ENCODE data around the gene RPS5.
"Not testable (repeated sequence)": the region's sequence is repeated elsewhere in the genome, so short reads cannot be mapped to it uniquely, and the experiment has no call there.

RPS5 gene

GRCh38 chr19:58386576-58387337, at the start of gene RPS5:
RPS5 (plus strand) TSS chr19:58387269; CDS start chr19:58388138, 869 bp downstream.
- DNase-seq = peak; percentile 98

GRCh38 chr19:58338336-58338735, 48.7 kb upstream of the RPS5 start:
- no peak for DNase-seq

DNA sequence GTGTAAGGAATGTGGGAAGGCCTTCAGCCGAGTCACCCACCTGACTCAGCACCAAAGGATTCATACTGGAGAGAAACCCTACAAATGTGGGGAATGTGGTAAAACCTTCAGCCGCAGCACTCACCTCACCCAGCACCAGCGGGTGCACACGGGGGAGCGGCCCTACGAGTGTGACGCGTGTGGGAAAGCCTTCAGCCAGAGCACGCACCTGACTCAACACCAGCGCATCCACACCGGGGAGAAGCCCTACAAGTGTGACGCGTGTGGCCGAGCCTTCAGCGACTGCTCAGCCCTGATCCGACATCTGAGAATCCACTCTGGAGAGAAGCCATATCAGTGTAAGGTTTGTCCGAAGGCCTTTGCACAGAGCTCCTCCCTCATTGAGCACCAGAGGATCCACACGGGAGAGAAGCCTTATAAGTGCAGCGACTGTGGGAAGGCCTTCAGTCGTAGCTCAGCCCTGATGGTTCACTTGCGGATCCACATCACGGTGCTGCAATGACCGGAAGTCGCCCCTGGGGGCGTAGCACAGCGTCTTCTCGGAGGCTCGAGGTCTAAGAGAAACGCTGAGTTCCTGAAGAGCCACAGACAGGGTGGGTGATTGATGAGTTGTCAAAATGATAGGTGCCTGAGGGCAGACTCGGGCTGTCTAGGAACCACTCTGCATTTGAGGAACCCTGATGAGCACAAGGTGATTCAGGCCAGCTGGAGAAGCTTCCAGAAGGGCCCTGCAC, 48.1 kb upstream of the RPS5 start:
- DNase-seq = no peak

GRCh38 chr19:58345558-58345957, 41.5 kb upstream of the RPS5 start:
- no peak for DNase-seq

DNA sequence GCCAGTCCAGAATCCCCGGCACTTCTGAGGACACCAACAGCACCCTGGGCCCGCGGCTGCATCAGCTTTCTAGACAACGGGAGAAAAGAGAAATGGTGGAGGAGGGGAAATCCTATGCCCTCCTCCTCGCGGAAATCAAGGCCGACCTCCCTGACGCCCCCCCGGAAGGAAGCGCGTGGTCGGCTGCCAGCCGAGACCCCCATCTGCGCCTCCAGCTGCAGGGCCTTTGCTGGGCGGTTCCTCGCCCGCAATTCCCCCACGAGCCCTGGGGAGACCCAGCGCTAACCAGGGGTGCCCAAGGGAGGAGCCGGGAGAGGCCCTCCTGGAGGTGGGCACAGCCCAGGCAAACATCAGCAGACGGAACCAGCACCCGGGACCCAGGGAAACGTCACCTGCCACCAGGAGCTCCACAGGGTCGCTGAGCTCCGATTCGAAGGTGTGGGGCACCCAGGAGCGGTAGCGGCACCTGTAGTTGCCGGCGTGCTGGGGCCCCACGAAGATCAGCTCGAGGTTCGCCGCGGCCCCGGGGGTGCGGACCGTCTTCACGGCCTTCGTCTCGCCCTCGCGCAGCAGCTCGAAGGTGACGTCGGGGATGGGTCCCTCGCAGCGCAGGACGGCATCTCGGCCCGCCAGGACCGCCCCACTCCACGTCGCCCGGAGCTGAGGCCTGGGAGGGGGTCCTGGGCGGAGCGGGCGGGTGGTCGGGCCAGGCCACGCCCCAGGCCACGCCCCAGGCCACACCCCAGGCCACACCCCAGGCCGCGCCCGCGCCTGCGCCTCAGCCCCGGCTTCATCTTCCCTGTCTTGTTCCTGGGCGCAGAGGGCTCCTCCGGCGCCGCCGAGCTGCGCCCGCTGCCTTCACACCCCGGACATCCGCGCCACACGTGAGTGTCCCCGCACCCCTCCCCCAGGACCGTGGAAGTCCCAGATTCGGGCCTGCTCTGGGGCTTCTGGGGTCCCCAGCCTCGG, 39.8 kb upstream of the RPS5 start:
- peak; percentile 89 for DNase-seq

DNA sequence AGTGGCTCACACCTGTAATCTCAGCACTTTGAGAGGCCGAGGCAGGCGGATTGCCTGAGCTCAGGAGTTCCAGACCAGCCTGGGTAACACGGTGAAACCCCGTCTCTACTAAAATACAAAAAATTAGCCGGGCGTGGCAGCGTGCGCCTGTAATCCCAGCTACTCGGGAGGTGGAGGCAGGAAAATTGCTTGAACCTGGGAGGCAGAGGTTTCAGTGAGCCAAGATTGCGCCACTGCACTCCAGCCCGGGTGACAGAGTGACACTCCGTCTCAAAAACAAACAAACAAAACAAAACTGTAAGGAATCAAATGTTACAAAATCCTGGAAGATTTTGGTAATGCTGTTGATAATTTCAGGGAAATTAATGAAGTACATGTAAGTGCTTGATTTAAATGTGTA, 39.0 kb upstream of the RPS5 start:
- not testable (repeated sequence) for DNase-seq

- DNase-seq = no peak
Observed at GRCh38 chr19:58349590-58349989, 37.5 kb upstream of the RPS5 start.

DNA sequence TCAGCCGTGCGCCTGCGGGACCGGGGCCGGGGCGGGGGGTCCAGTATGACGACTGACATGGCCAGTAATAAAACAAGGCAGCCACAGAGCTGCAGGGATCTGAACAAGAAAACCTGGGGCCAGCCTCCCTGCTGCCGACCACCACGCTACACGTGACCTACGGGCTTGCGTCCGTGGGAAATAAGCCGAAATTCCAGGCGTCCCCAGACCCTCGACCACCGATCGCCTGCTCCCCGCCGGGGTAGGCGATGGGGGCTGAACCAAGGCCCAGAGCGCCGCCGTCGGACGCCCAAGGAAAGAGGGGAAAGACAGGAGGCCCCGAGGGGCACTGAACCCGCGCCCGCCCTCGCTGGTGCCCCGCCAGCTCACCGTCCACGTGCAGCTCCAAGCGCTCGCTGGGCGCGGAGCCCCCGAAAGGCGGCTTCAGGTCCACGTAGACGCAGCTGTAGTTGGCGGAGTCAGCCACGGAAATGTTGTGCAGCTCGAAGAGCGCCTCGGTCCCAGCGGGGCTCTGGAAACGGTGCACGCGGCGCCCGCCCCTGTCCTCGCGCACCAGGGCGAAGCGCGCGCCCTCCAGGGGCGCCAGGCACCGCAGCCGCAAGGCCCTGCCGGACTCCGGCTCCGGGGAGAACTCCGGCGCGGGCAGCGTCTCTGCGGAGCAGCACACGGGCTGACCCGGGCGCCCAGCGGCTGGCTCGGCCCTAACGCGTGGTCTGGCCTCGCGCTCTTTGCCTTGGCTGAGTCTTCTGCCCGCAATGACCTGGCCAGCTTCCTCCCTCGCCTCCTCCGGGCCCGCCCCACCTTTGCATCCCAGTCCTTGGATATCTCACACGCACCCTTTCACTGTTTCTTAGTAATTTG, 36.8 kb upstream of the RPS5 start:
- DNase-seq = no peak

DNA sequence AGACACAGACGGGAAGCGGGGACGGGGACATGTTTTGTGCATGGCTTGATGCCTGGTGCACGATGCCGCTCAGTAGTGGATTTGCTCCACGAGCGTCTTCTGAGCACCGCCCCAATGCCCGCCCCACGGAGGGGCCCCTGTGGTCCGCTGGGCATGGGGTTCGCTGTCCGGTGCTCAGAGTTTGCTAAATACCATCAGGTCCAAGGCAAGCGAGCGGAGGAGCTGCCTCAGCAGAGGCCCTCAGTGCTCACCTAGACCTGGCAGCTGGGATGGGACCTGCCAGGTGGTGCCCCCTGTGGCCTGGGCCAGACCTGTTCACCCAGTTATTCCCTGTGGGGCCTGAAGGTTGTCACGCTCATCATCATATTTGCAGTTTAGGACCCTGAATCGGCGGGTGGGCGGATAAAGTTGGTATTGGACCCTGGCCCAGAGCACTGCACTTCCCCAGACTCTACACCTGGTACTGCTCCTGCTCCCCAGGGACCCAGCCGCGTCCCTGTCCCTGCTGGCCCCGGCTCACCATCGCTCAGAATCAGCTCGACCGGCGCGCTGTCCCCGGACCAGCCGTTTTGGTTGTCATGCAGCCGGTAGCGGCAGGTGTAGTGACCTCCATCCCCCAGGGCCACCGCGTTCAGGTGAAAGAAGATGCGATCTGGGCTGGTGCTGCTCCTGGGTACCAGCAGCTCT, 36.1 kb upstream of the RPS5 start:
- no peak for DNase-seq

GRCh38 chr19:58351558-58351878, 35.6 kb upstream of the RPS5 start:
- DNase-seq = no peak

- no peak for DNase-seq
Observed at GRCh38 chr19:58351990-58352755, 34.9 kb upstream of the RPS5 start.

DNA sequence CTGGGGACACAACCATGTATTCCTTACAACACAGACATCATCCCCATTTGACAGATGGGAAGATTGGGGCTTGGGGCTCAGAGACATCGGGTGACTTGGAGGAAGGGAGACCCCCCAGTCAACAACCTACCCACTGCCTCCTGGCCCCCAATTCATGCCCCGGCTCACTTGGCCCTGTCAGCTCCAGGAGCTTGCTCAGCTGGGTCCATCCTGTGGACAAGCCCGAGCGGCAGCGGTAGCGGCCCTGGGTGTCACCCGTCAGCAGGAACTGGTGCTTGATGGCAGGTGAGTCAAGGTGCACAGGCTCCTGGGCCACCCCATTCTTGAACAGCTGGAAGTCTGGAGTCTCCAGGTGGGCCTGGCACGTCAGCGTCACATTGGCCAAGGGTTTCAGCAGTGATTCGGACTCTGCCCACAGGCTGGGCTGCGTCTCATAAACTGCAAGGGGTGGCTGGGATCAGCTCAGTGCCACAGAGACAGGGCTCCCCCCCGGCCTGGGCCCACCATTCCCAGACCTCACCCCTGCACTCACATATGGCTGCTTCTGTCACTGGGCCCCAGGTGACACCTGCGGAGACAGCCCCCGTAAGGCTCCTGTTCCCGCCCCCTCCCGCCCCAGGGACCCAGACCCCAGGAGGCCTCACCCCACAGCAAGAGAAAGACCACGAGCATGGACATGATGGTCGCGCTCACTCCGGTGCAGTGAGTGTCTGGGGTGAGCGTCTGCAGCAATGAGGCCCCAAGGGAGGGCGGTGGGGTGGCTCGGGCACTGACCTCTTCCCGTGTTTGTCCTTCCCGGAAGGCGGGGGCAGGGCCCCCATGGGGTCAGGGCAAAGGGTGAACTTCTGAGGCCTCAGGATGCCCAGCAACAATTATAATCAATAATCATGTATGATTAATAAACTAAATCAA, 34.1 kb upstream of the RPS5 start, which contains the start of gene A1BG:
TSS of gene A1BG (minus strand) at position 733 of the 912 bp plus-strand sequence. CDS start at position 678, 55 bp downstream.
- no peak for DNase-seq

- no peak for DNase-seq
Observed at GRCh38 chr19:58353717-58354477, 33.2 kb upstream of the RPS5 start.

- no peak for DNase-seq
Observed at GRCh38 chr19:58354478-58355030, 32.5 kb upstream of the RPS5 start.

DNA sequence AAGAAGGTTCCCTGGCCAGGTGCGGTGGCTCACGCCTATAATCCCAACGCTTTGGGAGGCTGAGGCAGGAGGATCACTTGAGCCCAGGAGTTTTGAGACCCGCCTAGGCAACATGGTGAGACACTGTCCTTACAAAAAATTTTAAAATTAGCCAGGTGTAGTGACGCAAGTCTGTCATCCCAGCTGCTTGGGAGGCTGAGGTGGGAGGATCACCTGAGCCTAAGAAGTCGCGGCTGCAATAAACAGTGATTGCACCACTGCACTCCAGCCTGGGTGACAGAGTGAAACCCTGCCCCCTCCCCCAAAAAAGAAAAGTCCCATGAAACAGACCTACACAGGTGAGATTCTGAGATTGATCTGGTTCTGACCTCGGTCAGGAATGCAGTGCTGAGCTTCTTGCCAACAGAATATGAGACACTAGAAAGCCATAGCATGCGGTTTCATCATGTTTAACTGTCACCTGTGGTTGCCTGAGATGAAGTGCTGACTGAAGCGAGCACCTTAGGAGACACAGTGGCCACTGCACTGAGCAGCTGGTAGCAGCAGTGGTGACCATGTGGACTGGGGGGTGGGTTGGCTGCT, 31.8 kb upstream of the RPS5 start:
- DNase-seq = no peak

GRCh38 chr19:58355908-58356765, 30.9 kb upstream of the RPS5 start:
- peak; percentile 73 for DNase-seq

Data from activated effector memory CD4-positive, alpha-beta T cell treated with anti-CD3 and anti-CD28 coated beads, Interleukin-2, amount 50 U/mL, for 16 hours (primary cell).